H9 (cell line): ENCODE results near the gene BZW2. TPM values are rescaled to one million over a fixed set of nuclear protein-coding genes. Genes with fewer than 3 reads are reported as not detected.

Source experiments
- DNase-seq: peaks from one replicate; pipeline ENCODE4 v3.0.0-alpha.2; 2017
- H2AFZ ChIP-seq: one replicate; pipeline ENCODE4 v1.6.1; 2013; ENCODE audit warnings: mild to moderate bottlenecking, low read length, control low read depth, moderate library complexity
- H2AK5ac ChIP-seq: 2 replicates; pipeline ENCODE4 v1.6.1; 2013; ENCODE audit warnings: low read length, control low read depth, mixed read lengths; ENCODE audit not compliant: insufficient read length
- H2BK120ac ChIP-seq: one replicate; pipeline ENCODE4 v1.6.1; 2013; ENCODE audit warnings: low read depth, mild to moderate bottlenecking, low read length, control low read depth, inconsistent platforms; ENCODE audit not compliant: poor library complexity, severe bottlenecking
- H2BK12ac ChIP-seq: 2 replicates; pipeline ENCODE4 v1.6.1; 2013; ENCODE audit warnings: low read length, control low read depth, mixed read lengths, low read depth; ENCODE audit not compliant: insufficient read length
- H2BK15ac ChIP-seq: 2 replicates; pipeline ENCODE4 v1.6.1; 2013; ENCODE audit warnings: low read depth, low read length, control low read depth
- H2BK20ac ChIP-seq: one replicate; pipeline ENCODE4 v1.6.1; 2013; ENCODE audit warnings: low read depth, mild to moderate bottlenecking, low read length, control low read depth, inconsistent platforms; ENCODE audit not compliant: poor library complexity, severe bottlenecking
- H2BK5ac ChIP-seq: 2 replicates; pipeline ENCODE4 v1.6.1; 2013; ENCODE audit warnings: low read length, control low read depth, mixed read lengths; ENCODE audit not compliant: insufficient read length
- H3K14ac ChIP-seq: 2 replicates; pipeline ENCODE4 v1.6.1; 2013; ENCODE audit warnings: low read length, control low read depth; ENCODE audit not compliant: insufficient read depth
- H3K18ac ChIP-seq: 2 replicates; pipeline ENCODE4 v1.6.1; 2013; ENCODE audit warnings: low read depth, mild to moderate bottlenecking, mixed read lengths, low read length, control low read depth; ENCODE audit not compliant: insufficient read length
- H3K23ac ChIP-seq: 2 replicates; pipeline ENCODE4 v1.6.1; 2013; ENCODE audit warnings: low read length, control low read depth, mixed read lengths, low read depth; ENCODE audit not compliant: insufficient read length
- H3K23me2 ChIP-seq: 2 replicates; pipeline ENCODE4 v1.6.1; 2013; ENCODE audit warnings: low read depth, mild to moderate bottlenecking, mixed read lengths, low read length, control low read depth; ENCODE audit not compliant: insufficient read length, poor library complexity, severe bottlenecking
- H3K27ac ChIP-seq: 2 replicates; pipeline ENCODE4 v1.5.1; 2013; ENCODE audit warnings: low read length, control low read depth, mixed read lengths, low read depth; ENCODE audit not compliant: insufficient read length
- H3K27me3 ChIP-seq: 2 replicates; pipeline ENCODE4 v1.6.1; 2013; ENCODE audit warnings: low read length, control low read depth, inconsistent platforms; ENCODE audit not compliant: insufficient read depth
- H3K4ac ChIP-seq: 2 replicates; pipeline ENCODE4 v1.6.1; 2013; ENCODE audit warnings: low read depth, mild to moderate bottlenecking, control low read depth, inconsistent platforms, low read length, moderate library complexity
- H3K4me1 ChIP-seq: 2 replicates; pipeline ENCODE4 v1.6.1; 2013; ENCODE audit warnings: low read length, control low read depth, inconsistent platforms; ENCODE audit not compliant: insufficient read depth
- H3K4me2 ChIP-seq: 2 replicates; pipeline ENCODE4 v1.6.1; 2013; ENCODE audit warnings: low read length, control low read depth, mixed read lengths; ENCODE audit not compliant: insufficient read length, insufficient read depth
- H3K56ac ChIP-seq: 2 replicates; pipeline ENCODE4 v1.6.1; 2013; ENCODE audit warnings: low read depth, mild to moderate bottlenecking, mixed read lengths, low read length, control low read depth; ENCODE audit not compliant: insufficient read length
- H3K79me1 ChIP-seq: 2 replicates; pipeline ENCODE4 v1.6.1; 2013; ENCODE audit warnings: low read depth, mild to moderate bottlenecking, moderate library complexity, low read length, control low read depth, inconsistent platforms; ENCODE audit not compliant: insufficient read depth, poor library complexity, severe bottlenecking
- H3K79me2 ChIP-seq: 2 replicates; pipeline ENCODE4 v1.6.1; 2013; ENCODE audit warnings: low read length, control low read depth, inconsistent platforms; ENCODE audit not compliant: insufficient read depth
- H3K9ac ChIP-seq: 2 replicates; pipeline ENCODE4 v1.6.1; 2013; ENCODE audit warnings: low read length, control low read depth, mixed read lengths; ENCODE audit not compliant: insufficient read length; ENCODE audit errors: extremely low read depth
- H3K9me3 ChIP-seq: one replicate; pipeline ENCODE4 v1.6.1; 2013; ENCODE audit warnings: low read depth, low read length, inconsistent platforms; ENCODE audit not compliant: control insufficient read depth
- H3T11ph ChIP-seq: one replicate; pipeline ENCODE4 v1.6.1; 2013; ENCODE audit warnings: mild to moderate bottlenecking, low read length, control low read depth, inconsistent platforms
- H4K20me1 ChIP-seq: one replicate; pipeline ENCODE4 v1.6.1; 2013; ENCODE audit not compliant: control insufficient read depth, insufficient read length, insufficient read depth
- H4K5ac ChIP-seq: 2 replicates; pipeline ENCODE4 v1.6.1; 2013; ENCODE audit warnings: low read depth, mild to moderate bottlenecking, mixed read lengths, low read length, control low read depth; ENCODE audit not compliant: insufficient read length
- H4K8ac ChIP-seq: replicated peaks from 2 replicates; pipeline ENCODE4 v1.6.1; 2013; ENCODE audit warnings: low read length, control low read depth, mixed read lengths, low read depth; ENCODE audit not compliant: insufficient read length
- H4K91ac ChIP-seq: 2 replicates; pipeline ENCODE4 v1.6.1; 2013; ENCODE audit warnings: low read depth, mild to moderate bottlenecking, moderate library complexity, mixed read lengths, low read length, control low read depth; ENCODE audit not compliant: insufficient read length
- H3K27ac Mint-ChIP-seq, 3 experiments: 2 replicates in 2 of 3; 3 replicates in 1 of 3; pipeline ENCODE4 v1.8.0; 2020 to 2021; ENCODE audit warnings: mixed read lengths in 3 of 3, mild to moderate bottlenecking in 1 of 3, moderate library complexity in 1 of 3
- H3K27me3 Mint-ChIP-seq: 2 replicates; pipeline ENCODE4 v1.8.0; 2021; ENCODE audit warnings: low read depth, mild to moderate bottlenecking, moderate library complexity, mixed read lengths
- H3K36me3 Mint-ChIP-seq, 3 experiments: 2 replicates in 2 of 3; 3 replicates in 1 of 3; pipeline ENCODE4 v1.8.0; 2020 to 2021; ENCODE audit warnings: low read depth in 3 of 3, mixed read lengths in 3 of 3; ENCODE audit not compliant: insufficient read depth in 1 of 3
- H3K4me1 Mint-ChIP-seq, 2 experiments: 2 replicates each; pipeline ENCODE4 v1.8.0; 2020; ENCODE audit warnings: mixed read lengths in 2 of 2
- H3K4me3 Mint-ChIP-seq, 2 experiments: 2 replicates in 1 of 2; 3 replicates in 1 of 2; pipeline ENCODE4 v1.8.0; 2020 to 2021; ENCODE audit warnings: mild to moderate bottlenecking in 2 of 2, mixed read lengths in 2 of 2, moderate library complexity in 1 of 2
- H3K9me3 Mint-ChIP-seq, 2 experiments: 2 replicates in 1 of 2; 3 replicates in 1 of 2; pipeline ENCODE4 v1.8.0; 2020; ENCODE audit warnings: mild to moderate bottlenecking in 2 of 2, mixed read lengths in 2 of 2, moderate library complexity in 1 of 2
- CTCF ChIP-seq: fragments of 200-600 bp; sonication (generic); conservative IDR thresholded peaks from 3 replicates; pipeline ENCODE4 v1.8.0; 2021; ENCODE audit warnings: antibody characterized with exemption, mild to moderate bottlenecking
- WGBS: extraction: QIAGEN DNeasy Blood & Tissue Kit; methylation state at CpG from one replicate; pipeline ENCODE4 v1.1.7; 2013; ENCODE audit warnings: missing lambda C conversion rate, low lambda C conversion rate, mixed read lengths; ENCODE audit not compliant: insufficient read length; ENCODE audit errors: extremely low coverage; 5-methylcytosine and 5-hydroxymethylcytosine counted together
- total RNA-seq: library from RNA; stranded (reverse); gene quantifications from 2 replicates; pipeline ENCODE4 v1.2.1, GENCODE V29; 2021

Gene BZW2
- total RNA-seq, 1 experiment from 2014 or later, result 64.6 TPM

DNA sequence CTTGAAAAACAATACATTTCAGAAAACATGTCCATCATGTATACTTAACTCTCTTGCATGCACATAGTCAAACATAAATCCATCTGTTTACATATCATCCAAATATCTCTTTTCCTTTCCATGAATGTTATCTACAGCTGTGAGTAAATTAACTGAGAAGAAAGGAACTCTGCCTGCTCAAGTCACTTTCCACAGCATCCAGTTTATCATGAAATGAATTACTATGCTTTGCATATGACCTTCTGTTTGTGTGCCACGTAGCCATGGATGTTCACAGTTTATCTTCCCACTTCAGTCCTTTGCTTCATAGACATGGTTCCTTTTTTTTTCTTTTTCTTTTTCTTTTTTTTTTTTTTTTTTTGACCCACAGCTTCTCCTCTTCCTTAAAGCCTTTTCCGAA lies 39.6 kb downstream of the BZW2 start:
- no peak overlapping the region for H2BK5ac ChIP-seq
- H2BK20ac ChIP-seq, result no peak overlapping the region
- H3K27ac Mint-ChIP-seq, result peak overlapping the region in 2 of 3 experiments; percentile 69 to 77; a peak in 4 of 7 replicates
- no peak overlapping the region for H3K18ac ChIP-seq
- no peaks in the 10 kb centered on the region for H3K79me1 ChIP-seq
- H2AK5ac ChIP-seq, result no peak overlapping the region
- H3K4me1 ChIP-seq, result no peaks in the 10 kb centered on the region
- H4K8ac ChIP-seq, result no peak overlapping the region
- no peak overlapping the region for H3K4me3 Mint-ChIP-seq
- WGBS, result no CpG with 5 or more reads among the region's 2 CpGs
- H3K27me3 ChIP-seq, result no peaks in the 10 kb centered on the region
- H3K36me3 Mint-ChIP-seq, result peaks cover 28 to 50% (median 38%) of the 10 kb centered on the region in 3 experiments
- no peak for DNase-seq
- H2AFZ ChIP-seq, result no peak overlapping the region
- H3K56ac ChIP-seq, result no peak overlapping the region
- peaks cover 6% of the 10 kb centered on the region in 2 experiments for H3K4me1 Mint-ChIP-seq
- H2BK12ac ChIP-seq, result no peak overlapping the region
- no peak overlapping the region for H3K14ac ChIP-seq
- no peaks in the 10 kb centered on the region for H3K9me3 ChIP-seq
- no peak overlapping the region for H3K27ac ChIP-seq
- no peaks in the 10 kb centered on the region for H3K9me3 Mint-ChIP-seq
- H3K79me2 ChIP-seq, result no peaks in the 10 kb centered on the region
- H3K27me3 Mint-ChIP-seq, result no peaks in the 10 kb centered on the region
- no peak overlapping the region for H3K4me2 ChIP-seq
- H3K9ac ChIP-seq, result no peak overlapping the region
- no peak overlapping the region for H3T11ph ChIP-seq
- no peak overlapping the region for H2BK120ac ChIP-seq
- H4K20me1 ChIP-seq, result no peaks in the 10 kb centered on the region
- H3K4ac ChIP-seq, result no peak overlapping the region
- no peak overlapping the region for H2BK15ac ChIP-seq
- no peaks in the 10 kb centered on the region for H3K23me2 ChIP-seq
- no peak overlapping the region for H3K23ac ChIP-seq
- no peak for TF ChIP-seq CTCF
- H4K91ac ChIP-seq, result no peak overlapping the region
- no peak overlapping the region for H4K5ac ChIP-seq
